Left renal pelvis (tissue), 4 donors: ENCODE data around the gene EXOC8. TPM values are rescaled to one million over a fixed set of nuclear protein-coding genes. Genes with fewer than 3 reads are reported as not detected.

Source experiments
- DNase-seq, 4 donors: peaks; one replicate each; pipeline ENCODE4 v3.0.0-alpha.2; 2013; ENCODE audit warnings: low read depth in 4 of 4, low spot score in 3 of 4
- polyA plus RNA-seq, 4 donors: library from polyadenylated mRNA; unstranded; fragments of 120-200 nt; gene quantifications; one replicate each; pipeline ENCODE4 v1.2.1, GENCODE V29; 2013; ENCODE audit not compliant: insufficient read length in 4 of 4

EXOC8 gene
- polyA plus RNA-seq, 4 donors, result 8.4 to 12.5 (median 11.3) TPM

DNA sequence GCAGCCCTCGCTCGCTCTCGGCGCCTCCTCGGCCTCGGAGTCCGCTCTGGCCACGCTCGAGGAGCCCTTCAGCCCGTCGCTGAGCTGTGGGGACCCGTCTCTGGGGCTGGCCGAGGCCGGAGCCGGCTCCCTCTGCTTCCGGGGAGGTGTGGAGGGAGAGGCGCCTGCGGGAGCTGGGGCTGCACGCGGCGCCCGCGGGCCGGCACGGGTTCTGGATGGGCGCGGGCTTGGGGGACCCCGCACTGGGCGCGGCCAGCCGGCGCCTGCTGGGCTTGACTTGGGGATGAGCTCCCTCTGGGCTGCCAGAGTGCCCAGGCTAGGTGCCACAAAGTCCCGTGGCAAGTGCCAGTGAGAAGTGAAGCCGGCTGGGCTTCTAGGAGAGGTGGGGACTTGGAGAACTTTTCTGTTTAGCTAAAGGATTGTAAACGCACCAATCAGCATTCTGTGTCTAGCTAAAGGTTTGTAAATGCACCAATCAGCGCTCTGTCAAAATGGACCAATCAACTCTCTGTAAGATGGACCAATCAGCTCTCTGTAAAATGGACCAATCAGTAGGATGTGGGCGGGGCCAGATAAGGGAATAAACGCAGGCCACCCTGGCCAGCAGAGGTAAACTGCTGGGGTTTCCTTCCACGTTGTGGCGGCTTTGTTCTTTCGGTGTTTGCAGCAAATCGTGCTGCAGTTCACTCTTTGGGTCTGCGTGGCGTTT, 20.2 kb downstream of the EXOC8 start:
- no peak for DNase-seq

DNA sequence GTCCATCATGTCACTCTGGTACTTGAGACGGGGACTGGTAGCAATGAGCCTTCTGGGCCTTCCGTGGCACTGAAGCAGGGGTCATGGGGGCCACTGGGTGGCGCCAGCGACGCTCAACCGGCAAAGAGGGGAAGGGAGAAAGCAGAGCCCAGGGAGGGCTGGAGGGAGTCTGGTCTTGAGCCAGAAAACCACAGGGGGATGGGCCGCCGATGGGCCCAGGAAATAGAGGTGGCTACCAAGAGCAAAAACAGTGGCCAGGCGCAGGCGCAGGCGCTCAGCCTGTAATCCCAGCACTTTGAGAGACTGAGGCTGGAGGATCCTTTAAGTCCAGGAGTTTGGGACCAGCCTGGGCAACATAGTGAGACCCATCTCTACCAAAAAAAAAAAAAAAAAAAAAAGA, 21.8 kb downstream of the EXOC8 start:
- DNase-seq, result no peak

DNA sequence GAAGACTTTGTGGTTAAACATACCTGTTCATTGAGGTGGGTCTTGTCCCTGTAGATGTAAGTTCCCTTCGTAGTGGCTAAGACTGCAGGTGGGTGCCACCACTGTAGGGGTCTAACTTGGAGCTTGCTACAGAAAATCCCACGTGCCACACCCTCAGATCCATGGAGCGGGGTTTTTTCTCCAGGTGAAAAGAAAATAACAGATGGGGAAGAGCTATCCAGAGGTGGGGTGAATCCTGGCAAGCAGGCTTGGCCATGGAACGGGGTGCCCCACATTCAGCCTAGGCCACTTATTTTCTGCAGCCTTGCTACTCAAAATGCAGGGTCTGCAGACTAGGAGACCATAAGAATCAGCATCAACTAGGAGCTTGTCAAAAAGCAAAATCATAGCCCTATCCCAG, 24.0 kb downstream of the EXOC8 start:
- DNase-seq, result no peak

DNA sequence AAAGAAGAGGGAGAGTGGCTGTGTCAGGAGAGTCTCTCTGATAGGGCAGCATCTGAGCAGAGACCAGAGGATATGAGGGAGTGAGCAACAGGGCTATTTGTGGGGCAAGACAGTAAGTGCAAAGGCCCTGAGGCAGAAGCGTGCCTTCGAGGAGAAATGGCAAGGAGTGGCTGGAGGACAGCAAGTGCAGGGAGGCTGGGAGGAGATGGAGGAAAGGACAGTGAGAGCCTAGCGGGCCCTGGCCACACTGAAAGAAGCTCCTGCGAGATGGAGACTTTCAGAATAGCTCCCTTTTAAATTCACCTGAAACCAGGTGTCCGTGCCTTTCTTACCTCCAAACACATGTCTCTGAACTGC, 25.2 kb downstream of the EXOC8 start:
- no peak for DNase-seq

DNA sequence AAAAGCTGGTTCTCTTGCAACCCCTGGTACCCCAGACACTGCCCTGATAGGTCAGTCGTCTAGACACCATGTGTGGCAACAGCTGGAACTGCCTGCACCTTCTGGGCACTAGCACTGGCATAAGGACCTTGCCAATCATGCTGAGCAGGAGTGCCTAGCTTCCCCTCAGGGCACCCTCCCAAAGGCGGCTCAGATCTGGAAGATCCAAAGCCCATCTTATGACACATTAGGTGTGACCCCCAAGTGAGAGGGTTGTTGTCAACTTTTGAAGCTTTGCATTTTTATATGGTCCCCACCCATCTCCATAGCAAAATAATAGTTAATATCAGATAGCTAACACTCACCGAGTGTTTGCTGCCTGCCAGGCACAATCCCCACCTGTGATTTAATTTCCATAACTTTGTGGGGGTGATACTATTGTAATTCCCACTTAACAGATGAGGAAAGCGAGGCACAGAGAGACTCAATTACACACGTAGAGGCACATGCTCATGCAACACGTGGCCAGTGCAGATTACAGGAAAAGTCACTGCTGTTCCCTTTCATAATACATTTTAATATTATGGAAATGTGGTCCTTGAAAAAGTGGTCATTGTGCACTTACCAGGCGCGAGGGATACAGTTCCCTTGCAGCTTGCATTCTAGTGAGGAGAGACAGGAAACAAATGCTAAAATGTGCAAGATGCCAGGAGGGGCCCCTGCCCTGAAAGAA, 25.8 kb downstream of the EXOC8 start:
- DNase-seq, result no peak

DNA sequence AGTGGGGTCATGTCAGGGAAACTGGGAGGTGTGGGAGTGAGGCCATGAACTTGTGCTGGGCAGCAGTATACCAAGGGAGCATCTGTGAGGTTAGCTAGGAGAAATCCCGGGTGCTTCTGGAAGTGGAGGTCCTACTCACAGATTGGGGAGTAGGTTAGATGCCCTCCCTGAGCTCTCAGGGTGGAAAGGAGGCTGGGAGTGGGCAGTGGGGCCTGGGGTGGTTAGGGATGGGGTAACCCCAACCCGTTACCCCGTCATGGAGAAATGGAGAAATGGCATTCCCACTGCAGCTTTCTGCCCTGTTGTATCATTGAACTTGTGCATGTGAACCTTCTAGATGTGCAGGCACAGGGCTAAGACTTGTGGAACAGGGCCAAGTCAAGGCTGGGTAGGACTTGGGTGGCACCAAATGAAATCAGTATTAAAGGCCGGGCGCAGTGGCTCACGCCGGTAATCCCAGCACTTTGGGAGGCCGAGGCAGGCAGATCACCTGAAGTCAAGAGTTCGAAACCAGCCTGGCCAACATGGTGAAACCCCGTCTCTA, 27.2 kb downstream of the EXOC8 start:
- no peak for DNase-seq

DNA sequence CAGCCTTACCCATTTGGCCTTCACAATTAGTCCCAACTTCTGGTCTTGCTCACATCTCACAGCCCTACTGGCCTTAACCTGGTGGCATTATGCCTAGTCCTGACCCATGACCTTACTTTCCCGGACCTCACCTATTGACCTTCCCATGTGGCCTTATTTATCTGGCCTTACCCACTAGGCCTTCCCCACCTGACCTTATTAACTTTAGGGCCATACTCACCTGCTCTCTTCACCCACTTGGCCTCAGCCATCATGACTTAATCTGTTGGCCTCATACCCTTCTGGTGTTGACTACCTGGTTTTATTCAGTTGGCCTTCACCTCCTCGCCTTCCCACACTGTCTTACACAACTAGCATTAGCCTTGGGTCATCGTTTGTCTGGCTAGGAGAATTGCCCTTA, 35.7 kb downstream of the EXOC8 start:
- DNase-seq, result no peak

DNA sequence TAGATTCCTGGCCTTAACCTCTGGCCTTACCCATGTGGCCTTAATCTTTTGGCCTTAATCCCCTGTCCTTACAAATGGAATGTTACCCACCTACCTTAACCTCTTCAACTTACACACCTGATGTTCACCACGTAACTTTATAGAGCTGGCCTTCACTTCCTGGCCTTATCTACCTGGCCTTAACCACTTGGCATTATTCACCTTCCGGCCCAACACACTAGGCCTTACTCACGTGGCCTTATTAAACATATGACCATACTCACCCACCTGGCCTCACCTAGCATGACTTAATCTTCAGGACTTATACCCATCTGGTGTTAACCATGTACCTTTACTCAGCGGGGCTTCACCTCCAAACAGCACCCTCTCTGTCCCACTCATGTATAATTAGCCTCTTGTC, 41.7 kb downstream of the EXOC8 start:
- no peak for DNase-seq

DNA sequence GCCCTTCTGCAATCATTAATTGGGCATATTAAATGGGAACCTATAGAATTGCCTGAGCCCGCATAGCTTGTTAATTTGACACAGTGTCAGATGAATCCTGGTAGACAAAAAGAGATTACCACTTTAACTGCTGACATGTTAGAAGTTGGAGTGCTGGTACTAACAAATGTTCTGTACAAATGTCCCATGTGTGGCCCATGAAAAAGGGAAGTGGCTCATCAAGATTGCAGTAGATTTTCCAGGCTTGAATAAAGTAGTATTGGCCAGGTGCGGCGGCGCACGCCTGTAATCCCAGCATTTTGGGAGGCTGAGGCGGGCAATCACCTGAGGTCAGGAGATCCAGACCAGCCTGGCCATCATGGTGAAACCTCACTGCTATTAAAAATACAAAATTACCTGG, 51.0 kb downstream of the EXOC8 start:
- DNase-seq, result no peak

DNA sequence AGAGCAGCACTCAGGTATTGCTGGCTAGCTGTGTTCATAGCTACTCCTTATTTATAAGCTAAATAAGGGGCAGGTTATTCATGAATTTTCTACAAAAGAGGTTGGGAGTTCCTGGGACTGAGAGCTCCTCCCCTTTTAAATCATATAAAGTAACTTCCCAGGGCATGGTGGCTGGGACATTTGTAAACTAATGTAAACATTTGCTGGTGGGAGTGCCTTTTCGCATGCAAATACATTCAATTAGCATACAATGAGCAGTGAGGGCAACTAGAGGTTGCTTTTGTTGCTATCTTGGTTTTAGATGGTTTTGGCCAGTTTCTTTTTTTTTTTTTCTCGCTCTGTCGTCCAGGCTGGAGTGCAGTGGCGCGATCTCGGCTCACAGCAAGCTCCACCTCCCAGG, 53.2 kb downstream of the EXOC8 start:
- no peak for DNase-seq

Other genes starting within 250 kb of the EXOC8 start
- under 1 TPM; 0.06 to 0.20 (median 0.12) TPM for gene TRIM67, start 175.8 kb downstream of the EXOC8 start, polyA plus RNA-seq
- 10 to 100 TPM; 45.9 to 77.0 (median 67.9) TPM for gene GNPAT, start 96.6 kb downstream of the EXOC8 start, polyA plus RNA-seq
- gene SPRTN, start 441 bp upstream of the EXOC8 start, polyA plus RNA-seq, result 10 to 100 TPM in 3 of 4 donors, 1 to 10 TPM in 1; 9.6 to 15.6 (median 13.8) TPM
- gene EGLN1, start 84.4 kb upstream of the EXOC8 start, polyA plus RNA-seq, result 10 to 100 TPM; 33.9 to 49.2 (median 46.6) TPM
- 10 to 100 TPM; 39.1 to 68.4 (median 54.0) TPM for gene TSNAX, start 190.8 kb upstream of the EXOC8 start, polyA plus RNA-seq